Renal cortex interstitium (tissue), 11 donors: ENCODE data around the gene ACOX1. TPM values are rescaled to one million over a fixed set of nuclear protein-coding genes. Genes with fewer than 3 reads are reported as not detected.
A peak's percentile ranks its signal among the peaks of the same experiment; 100 is the strongest.

Source experiments
- DNase-seq, 11 donors: peaks; one replicate each; pipeline ENCODE4 v3.0.0-alpha.2; 2013; ENCODE audit warnings: low read depth in 9 of 11, low spot score in 4 of 11; ENCODE audit errors: extremely low read depth in 1 of 11
- polyA plus RNA-seq, 3 donors: library from polyadenylated mRNA; unstranded; fragments of 120-200 nt; gene quantifications; one replicate each; pipeline ENCODE4 v1.2.1, GENCODE V29; 2013; ENCODE audit not compliant: insufficient read length in 3 of 3

ACOX1 gene
- polyA plus RNA-seq, 3 donors, result 31.0 to 37.8 (median 32.4) TPM

DNA sequence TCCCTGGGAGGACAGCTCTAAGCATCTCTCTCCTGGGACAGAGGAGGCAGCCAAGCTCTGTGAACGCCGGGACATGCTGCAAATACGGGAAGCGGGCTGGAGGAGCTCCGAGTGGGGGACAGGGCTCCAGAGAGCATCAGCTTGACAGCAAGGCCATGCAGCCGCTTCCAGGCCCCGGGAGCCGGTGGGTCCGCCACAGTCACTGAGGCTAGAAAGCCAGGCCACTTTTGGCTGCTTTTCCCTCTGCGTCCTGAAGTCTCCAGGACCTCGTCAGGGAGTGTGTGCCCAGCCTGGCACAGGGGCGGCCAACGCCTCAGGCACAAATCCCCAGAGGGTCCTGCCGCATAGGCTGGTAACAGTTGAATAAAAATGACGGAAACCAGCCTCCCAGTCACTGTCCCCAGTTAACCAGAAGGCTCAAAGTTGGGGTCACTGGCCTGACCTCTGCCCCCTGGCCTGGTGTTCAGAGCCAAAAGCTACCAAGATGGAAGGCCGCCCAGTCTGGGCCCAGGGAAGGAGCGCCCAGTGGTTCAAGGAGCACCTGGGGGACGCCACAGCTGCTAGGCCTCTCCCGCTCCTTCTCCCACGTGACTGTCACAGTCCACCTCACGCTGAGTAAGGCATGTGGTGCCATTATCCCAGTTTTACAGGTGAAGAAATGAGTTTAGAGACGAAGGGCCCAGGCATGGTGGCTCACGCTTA is 79.0 kb downstream of the ACOX1 start:
- no peak for DNase-seq

DNA sequence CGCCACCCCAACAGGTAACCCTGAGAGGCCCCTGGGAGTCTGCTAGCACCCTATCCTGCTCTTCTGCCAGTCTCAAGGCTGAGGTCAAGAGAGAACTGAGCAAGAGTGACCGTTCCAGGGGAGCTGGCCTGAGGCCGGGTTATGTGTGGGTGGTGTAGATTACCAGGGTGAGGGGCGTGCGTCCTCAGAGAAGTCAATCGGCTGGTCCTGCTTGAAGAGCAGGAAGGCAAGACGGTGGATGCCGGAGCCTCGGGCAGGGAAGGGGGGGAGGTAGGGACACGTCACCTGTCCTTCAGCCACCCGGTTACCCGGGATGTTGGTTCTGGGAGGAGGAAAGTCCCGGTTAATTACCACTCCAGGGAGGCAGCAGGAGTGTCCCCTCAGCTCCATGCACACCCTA is 79.6 kb downstream of the ACOX1 start:
- no peak for DNase-seq

DNA sequence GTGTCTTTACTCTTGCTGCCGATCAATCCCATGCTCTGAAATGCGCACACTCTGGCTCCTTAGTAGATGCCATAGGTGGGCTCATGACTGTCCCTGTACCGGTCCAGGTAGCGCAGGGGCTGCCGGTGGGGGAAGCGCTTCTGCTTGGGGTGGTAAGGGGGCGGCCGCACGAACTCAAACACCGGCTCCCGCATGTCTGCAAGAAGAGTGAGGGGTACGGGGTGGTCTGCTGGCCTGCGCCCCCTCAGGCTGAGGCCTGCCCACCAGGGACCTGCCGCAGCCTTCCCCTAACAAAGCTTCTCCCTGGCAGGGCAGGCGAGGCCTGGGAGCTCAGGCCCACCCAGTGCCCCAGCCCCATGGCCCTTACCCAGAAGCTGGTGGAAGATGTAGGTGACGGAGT is 80.2 kb downstream of the ACOX1 start:
- no peak for DNase-seq

DNA sequence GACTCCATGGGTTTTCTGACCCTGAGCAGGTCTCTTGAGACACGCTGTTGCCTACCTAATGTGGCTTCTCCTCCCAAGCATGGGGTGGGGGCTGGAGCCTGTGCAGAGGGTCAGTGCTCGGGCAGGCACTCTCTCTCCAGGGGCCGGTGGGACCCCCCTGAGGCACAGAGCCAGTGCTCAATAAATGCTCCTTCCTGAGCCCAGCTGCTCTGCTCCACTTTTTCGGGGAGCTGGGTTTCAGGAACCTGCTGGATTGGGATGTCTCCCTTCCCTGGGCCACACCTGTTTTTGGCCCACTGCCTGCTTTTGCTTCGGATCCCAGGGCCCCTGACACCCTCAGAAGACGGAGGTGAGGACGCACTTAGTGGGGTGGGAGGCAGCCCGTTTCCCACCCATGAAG is 80.9 kb downstream of the ACOX1 start:
- no peak for DNase-seq

DNA sequence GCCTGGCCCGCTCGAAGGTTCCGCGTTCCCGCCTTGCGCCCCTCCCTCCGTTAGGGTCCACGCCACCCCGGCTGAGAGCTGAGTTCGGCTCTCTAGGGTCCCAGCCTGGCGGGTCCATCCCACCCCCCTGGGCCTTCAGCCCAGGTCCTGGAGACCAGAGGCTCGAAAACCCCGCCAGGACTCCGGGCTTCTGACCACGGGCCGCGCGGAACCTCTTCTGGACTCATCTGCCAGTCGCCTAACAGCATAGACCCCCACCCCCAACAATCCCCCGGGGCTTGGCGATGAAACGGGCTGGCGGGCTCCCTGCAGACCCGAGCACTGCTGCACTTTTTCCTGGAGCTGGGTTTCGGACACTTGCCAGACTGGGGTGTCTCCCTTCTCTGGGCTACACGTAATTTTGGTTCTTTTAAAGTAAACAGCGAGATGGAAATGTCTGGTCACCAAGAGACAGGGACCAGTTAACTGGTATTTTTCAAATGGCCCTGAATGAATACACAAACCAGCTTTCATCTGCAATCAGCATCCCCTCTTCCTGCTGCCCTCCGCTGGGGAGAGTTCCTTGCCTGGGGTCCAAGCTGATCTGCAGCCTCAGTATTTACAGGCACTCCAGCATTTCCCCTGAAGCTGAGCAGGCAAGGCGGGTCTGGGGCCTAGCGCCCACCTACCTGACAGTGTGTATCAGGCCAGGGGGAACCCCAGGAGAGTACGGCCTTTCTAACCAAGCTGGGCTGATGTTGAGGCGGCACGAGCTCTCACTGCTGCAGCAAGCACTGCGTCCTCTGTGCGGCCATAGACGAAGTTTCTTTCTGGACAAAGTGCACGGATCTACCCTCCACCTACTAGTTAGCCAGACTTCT is 81.6 kb downstream of the ACOX1 start:
- no peak for DNase-seq

DNA sequence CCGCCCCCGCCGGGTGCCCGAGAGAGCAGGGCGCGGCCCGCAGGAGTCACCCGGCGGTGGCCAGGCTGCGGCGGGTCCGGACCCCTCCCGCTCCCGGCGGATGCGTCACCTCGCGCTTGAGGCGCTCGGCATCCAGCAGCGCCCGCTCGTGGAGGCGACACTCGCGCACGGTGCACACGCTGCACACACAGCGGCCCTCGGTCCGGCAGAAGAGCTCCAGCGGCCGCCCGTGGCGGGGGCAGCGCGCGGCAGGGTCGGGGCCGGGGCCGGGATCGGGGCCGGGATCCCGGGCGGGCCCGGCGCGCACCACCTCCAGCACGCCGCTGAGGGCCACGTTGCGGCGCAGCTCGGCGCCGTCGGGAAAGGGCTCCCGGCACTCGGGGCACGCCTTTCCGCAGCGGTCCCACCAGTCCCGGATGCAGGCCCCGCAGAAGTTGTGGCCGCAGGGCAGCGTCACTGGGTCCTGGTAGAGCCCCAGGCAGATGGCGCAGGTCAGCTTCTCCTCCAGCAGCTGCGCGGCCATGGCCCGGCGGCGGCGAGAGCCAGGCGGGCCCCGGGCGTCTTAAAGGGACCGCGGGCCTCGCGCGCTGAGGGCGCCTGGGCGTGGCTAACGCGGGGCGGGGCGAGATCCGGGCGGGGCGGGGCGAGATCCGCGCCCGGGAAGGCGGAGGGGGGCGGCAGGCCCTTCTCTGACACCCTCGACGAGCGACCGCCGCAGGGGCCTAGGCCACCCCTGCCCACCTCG is 82.4 kb downstream of the ACOX1 start, which contains the start of gene TRIM65:
TSS of gene TRIM65 (minus strand) at position 537 of the 745 bp plus-strand sequence. CDS start at position 523, 14 bp downstream.
- peak in 3 of 11 donors; percentile 67 to 71 (median 67) for DNase-seq

DNA sequence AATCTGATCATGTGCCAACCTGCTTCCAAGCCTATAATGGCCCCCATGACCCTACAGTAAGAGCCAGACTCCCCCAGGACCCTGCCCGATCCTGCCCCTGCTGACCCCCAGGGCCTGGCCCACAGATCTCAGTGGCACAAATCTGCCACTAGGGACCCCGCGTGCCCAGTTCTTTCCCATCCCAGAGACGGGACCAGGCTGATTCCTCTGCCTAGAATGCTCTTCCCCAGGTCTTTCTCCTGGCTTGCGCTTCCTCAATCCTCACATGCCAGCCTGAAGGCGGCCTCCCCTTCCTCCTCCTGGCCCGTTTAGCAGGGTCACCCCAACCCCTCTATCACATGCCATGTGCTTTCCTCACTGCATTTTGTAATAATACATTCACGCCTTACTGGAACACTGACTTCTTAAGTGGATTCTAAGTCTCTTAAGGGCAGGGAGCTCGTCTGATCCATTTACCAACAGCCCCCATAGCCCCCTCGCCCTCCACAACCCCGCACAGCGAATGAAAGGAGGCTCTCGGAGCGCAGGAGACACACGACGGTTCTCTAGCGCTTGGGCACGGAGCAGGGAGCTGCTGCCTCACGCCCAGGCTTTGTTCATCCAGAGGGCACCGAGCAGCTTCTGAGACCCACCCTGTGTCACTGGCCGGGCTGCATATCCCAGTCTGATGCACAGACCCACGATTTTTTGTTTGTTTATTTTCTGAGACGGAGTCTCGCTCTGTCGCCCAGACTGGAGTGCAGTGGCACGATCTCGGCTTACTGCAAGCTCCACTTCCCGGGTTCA is 83.4 kb downstream of the ACOX1 start:
- no peak for DNase-seq

DNA sequence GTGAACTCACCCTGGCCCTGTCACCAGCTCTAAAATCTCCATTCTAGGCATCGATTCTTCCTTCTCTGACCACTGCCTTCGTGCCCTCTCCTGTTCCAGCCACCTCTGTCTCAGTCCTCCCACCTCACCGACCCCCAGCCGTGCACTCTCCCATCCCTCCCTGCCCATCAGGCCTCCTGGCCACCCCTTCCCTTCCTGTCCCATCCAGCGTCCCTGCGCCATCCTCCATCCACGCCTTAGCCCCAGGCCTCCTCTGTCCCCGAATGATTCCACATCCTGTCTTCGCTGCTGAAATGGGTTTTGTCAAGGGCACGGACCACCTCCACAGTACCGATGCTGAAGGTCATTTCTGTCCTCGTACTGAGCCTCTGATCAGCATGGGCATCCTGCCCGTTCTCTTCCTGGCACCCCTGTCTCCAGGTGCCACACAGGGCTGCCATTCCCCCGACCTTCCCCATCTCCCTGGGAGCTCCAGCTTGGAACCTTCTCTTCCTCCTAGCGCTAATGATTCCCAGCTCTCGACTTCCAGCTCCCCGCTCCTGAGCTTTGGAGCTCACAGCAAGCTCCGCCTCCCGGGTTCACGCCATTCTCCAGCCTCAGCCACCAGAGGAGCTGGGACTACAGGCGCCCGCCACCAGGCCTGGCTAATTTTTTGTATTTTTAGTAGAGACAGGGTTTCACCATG is 84.8 kb downstream of the ACOX1 start:
- DNase-seq, result no peak

DNA sequence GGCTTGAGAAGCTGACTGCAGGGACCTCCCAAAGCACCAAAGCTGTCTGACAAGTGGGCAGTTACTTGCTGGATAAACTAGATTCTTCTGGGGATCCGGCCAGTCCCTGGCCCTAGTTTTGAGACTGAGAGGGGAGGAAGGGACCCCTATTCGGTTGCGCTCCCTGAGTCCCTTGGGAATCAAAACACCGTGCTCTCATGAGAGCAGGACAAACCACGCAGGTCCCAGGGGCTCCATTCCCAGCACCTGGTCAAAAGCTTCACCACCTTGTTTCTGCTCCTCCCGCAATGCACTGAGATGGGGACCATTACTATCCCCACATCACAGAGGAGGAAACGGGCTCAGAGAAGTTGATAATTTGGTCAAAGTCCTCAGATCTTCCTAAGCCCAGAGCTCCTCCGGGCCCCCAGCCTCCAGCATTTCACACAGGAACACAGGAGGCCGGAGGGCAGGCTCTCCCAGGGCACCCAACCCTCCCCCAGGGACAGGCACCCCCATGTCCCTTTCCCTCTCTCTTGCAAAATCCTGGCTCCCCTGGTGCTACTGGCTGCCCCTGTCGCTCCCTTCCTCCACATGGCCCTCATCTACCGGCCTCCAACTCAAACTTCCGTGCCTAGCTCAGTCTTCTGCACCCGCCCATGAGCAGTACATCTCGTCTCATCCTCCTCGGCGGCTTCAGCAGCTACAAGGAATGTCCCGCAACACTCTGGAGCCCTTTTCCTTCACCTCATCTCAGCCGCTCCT is 85.5 kb downstream of the ACOX1 start:
- no peak for DNase-seq

DNA sequence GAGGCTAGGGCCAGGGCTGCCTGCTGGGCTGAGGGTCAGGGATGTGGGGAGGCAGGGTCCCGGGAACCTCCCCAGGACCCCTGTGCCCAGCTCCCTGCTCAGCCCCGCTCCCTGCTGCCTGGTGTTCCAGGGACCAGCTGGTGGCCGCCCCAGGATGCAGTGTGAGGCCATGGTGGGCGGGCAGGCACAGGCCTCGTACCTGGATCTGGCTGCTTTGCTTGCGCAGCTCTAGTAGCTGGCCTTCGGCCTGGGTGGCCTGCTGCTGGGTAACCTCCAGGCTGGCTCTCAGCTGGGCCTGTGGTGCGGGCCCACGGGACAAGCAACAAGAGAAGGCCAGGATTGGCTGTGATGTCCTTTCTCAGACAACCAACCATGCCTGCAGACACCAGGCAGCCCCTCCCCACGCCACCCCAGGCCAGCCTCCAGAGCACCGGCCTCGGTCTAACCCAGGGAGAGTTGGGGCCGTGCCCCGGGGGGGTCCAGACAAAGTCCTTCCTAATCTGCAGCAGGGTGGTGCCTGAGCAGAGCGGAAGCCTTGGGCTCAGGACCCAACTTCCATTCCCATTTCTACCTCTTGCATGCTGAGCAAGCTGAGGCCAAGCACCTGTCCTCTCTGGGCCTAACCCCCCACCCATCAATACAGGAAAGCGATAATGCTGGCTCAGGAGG is 86.3 kb downstream of the ACOX1 start:
- no peak for DNase-seq

DNA sequence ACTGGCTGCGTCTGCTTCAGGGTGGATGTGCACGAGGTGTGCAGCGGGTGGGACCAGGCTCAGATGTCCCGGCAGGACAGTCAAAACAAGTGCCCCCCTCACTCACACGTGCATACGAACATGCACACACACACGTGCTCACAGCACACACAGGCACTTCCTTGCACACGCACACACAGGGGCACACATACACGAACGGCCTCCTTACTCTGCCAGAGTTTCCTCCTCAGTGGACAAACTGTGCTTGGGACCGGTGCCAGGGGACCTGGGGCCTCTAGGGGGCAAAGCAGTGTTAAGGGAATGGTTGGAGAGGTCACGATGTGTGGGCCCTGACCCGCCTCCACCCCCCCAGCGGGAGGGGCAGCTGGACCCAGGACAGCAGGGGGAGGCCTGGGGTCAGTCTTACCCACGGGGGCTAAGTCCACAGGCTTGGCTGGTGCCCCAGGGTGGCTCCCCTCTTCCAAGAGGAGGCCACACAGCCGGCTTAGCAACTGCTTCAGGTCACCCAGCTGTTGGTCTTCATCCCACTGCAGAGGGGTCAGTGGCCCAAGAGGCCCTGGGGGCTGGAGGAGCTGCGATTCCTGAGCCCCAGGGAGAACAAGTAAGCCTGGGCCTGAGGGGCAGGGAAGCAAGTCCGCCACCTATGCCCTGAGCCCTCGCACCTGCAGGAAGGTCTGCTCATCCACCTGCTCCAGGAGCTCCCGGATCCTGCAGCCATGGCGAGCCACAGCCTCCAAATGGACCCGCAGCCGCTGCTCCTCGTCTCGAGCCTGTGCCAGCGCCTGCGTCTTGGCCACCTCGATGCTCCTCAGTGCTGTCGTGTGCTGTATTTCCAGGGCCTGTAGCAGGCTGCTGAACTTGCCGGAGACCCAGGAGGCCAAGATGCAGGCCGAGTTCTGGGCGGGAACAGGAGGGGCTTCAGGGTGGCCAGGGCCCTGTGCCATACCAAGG is 87.1 kb downstream of the ACOX1 start:
- no peak for DNase-seq

Other genes with a start within 250 kb of the ACOX1 start
- gene GALK1, start 214.0 kb downstream of the ACOX1 start, polyA plus RNA-seq, result 10 to 100 TPM; 19.7 to 37.6 (median 32.9) TPM
- gene UNK, start 194.4 kb downstream of the ACOX1 start, polyA plus RNA-seq, result 10 to 100 TPM; 34.1 to 52.2 (median 42.4) TPM
- 1 to 10 TPM; 4.5 to 6.9 (median 5.5) TPM for gene UNC13D, start 134.8 kb downstream of the ACOX1 start, polyA plus RNA-seq
- 100 to 1,000 TPM in 1 of 3 donors, 10 to 100 TPM in 2; 73.9 to 104 (median 86.0) TPM for gene WBP2, start 123.8 kb downstream of the ACOX1 start, polyA plus RNA-seq
- 1 to 10 TPM; 5.1 to 9.3 (median 9.3) TPM for gene TRIM47, start 100.6 kb downstream of the ACOX1 start, polyA plus RNA-seq
- 10 to 100 TPM; 11.2 to 18.4 (median 15.5) TPM for gene TRIM65, start 82.2 kb downstream of the ACOX1 start, polyA plus RNA-seq
- gene MRPL38, start 74.3 kb downstream of the ACOX1 start, polyA plus RNA-seq, result 10 to 100 TPM; 68.1 to 97.2 (median 95.4) TPM
- gene FBF1, start 38.1 kb downstream of the ACOX1 start, polyA plus RNA-seq, result 10 to 100 TPM in 2 of 3 donors, 1 to 10 TPM in 1; 7.5 to 14.4 (median 12.4) TPM
- gene TEN1, start 74 bp upstream of the ACOX1 start, polyA plus RNA-seq, result 10 to 100 TPM; 19.5 to 26.9 (median 23.3) TPM
- 10 to 100 TPM; 12.7 to 26.6 (median 15.7) TPM for gene CDK3, start 21.7 kb upstream of the ACOX1 start, polyA plus RNA-seq
- gene EVPL, start 48.1 kb upstream of the ACOX1 start, polyA plus RNA-seq, result 10 to 100 TPM; 13.5 to 25.8 (median 19.3) TPM
- 100 to 1,000 TPM; 101 to 122 (median 118) TPM for gene SRP68, start 93.4 kb upstream of the ACOX1 start, polyA plus RNA-seq
- gene GALR2, start 95.6 kb upstream of the ACOX1 start, polyA plus RNA-seq, result 1 to 10 TPM in 1 of 3 donors, under 1 TPM in 2; 0.28 to 1.8 (median 0.29) TPM
- gene ZACN, start 100.0 kb upstream of the ACOX1 start, polyA plus RNA-seq, result 10 to 100 TPM in 2 of 3 donors, 1 to 10 TPM in 1; 8.5 to 24.6 (median 15.8) TPM
- gene EXOC7, start 124.6 kb upstream of the ACOX1 start, polyA plus RNA-seq, result 100 to 1,000 TPM; 150 to 184 (median 159) TPM
- 10 to 100 TPM; 16.7 to 26.9 (median 23.6) TPM for gene FOXJ1, start 162.1 kb upstream of the ACOX1 start, polyA plus RNA-seq